Skeletal muscle satellite cell (primary cell): ENCODE results near the gene GAMT.

ENCODE experiments used
- H3K27me3 ChIP-seq: 2 replicates; pipeline ENCODE4 v1.7.0; 2013; ENCODE audit warnings: low read length; ENCODE audit not compliant: control insufficient read depth, insufficient read depth
- H3K36me3 ChIP-seq: 2 replicates; pipeline ENCODE4 v1.7.0; 2013; ENCODE audit warnings: mild to moderate bottlenecking, control low read depth, low read length; ENCODE audit not compliant: insufficient read depth
- H3K4me1 ChIP-seq: 2 replicates; pipeline ENCODE4 v1.7.0; 2013; ENCODE audit warnings: low read length; ENCODE audit not compliant: control insufficient read depth, insufficient read depth
- H3K4me2 ChIP-seq: 2 replicates; pipeline ENCODE4 v1.7.0; 2013; ENCODE audit warnings: mild to moderate bottlenecking, low read length
- H3K4me3 ChIP-seq: 2 replicates; pipeline ENCODE4 v1.7.0; 2013; ENCODE audit warnings: low read length
- H3K9ac ChIP-seq: 2 replicates; pipeline ENCODE4 v1.7.0; 2013; ENCODE audit warnings: mild to moderate bottlenecking, low read depth, low read length, moderate library complexity
- H3K9me3 ChIP-seq: replicated peaks from 2 replicates; pipeline ENCODE4 v1.7.0; 2013; ENCODE audit warnings: mild to moderate bottlenecking, control low read depth, low read length

The GAMT gene

DNA sequence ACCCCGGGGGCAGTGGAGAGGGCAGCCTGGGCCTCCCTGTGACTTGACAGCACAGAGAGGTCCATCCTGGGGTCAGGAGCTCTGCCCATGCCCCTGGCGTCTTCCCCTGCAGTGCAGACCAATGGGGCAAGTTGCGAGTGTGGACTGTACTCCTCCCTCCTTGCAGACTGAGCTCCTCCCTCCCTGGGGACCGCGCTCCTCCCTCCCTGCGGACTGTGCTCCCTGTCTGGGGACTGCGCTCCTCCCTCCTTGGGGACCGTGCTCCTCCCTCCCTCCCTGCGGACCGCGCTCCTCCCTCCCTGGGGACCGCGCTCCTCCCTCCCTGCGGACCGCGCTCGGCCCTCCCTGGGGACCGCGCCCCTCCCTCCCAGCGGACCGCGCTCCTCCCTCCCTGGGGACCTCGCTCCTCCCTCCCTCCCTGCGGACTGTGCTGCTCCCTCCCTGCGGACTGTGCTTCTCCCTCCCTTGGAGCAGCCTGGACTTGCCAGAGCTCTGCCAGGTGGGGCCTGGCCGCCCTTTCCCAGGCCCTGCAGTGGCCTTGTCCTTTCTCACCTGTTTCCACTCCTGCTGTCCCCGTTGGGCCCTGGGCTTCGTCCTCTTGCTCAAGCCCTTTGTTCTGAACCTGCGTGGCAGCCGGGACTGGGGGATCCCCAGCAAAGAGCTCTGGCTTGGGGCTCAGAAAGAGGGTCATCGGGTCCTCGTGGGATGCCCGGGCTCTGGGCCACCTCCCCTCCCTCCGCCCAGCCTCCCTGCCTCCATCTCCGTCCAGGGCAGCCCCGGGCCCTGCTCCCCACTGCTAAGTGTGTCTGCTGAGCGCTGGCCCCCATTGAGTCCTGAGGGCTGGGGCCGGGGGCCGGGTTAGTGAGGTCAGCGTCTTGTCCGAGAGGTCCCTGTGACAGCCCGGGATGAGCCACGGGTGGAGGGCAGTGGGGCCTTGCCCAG, 6.8 kb downstream of the GAMT start:
- peaks cover 24% of the 10 kb centered on the region for H3K36me3 ChIP-seq
- no peaks in the 10 kb centered on the region for H3K4me1 ChIP-seq
- H3K9me3 ChIP-seq, result no peaks in the 10 kb centered on the region
- no peaks in the 10 kb centered on the region for H3K27me3 ChIP-seq
- H3K4me2 ChIP-seq, result no peak overlapping the region
- H3K4me3 ChIP-seq, result no peak overlapping the region
- H3K9ac ChIP-seq, result no peak overlapping the region

DNA sequence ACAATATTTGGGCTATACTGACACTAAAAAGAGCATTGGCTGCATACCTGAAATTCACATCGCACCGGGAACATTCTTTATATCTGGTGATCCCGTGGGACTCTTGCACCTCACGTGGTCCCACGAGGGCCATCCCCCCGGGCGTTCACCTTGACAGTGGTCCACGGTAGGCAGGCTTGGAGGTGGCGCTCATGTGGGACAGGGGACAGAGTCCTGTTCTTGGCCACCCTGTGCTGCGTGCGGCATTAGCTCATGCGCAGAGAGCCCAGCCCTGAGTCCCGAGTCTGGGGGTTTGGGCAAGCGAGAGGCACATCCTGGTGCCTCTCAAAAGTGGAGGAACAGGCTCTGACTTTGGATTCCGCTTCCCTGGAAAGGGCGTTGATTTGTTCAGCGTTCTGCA, 7.5 kb downstream of the GAMT start:
- no peak overlapping the region for H3K4me2 ChIP-seq
- H3K4me1 ChIP-seq, result no peaks in the 10 kb centered on the region
- H3K27me3 ChIP-seq, result no peaks in the 10 kb centered on the region
- H3K9ac ChIP-seq, result no peak overlapping the region
- no peaks in the 10 kb centered on the region for H3K9me3 ChIP-seq
- peaks cover 31% of the 10 kb centered on the region for H3K36me3 ChIP-seq
- H3K4me3 ChIP-seq, result no peak overlapping the region

DNA sequence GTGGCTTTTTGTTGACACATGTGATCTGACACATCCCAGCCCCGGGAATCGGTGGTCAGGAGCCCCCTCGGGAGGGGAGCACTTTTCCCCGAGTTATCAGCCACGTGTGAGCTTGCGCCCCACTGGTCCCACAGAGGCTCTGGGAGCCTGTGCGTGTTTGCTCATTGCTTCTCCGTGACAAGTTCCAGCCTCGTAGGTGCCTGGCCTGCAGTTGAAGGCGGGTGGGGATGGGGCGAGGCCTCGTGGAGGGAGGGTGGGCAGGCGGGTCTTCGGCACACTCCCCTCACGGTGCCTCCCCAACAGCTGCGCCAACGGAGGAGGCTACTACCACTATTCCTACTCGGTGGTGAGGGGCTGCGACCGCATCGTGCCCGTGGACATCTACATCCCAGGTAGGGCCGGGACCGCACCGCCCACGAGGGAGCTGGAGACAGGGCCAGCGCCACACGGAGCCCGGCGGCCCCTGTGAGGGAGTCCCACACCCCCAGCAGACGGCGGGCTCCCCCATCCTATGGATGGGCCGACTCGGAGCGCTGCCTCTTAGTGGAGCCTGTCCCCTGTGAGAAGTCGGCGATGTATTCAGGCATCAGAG, 8.3 kb downstream of the GAMT start:
- H3K4me3 ChIP-seq, result no peak overlapping the region
- peaks cover 37% of the 10 kb centered on the region for H3K36me3 ChIP-seq
- H3K9me3 ChIP-seq, result no peaks in the 10 kb centered on the region

DNA sequence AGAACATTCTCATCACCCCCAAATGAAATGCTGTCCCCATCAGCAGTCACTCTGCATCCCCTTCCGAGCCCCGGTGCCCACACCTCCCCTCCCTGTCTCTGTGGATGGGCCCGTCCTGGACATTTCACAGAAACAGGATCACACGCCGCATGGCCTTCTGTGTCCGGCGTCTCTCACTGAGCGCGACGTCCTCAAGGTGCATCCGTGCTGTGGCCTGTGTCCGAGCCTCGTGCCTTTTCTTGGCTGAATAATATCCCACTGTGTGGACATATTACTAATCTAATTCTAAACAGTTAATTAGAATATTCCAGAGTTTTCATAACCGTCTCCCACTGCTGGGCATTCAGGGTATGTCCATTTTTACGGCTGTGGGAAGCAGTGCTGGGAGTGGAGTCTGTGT, 8.9 kb downstream of the GAMT start:
- H3K4me3 ChIP-seq, result no peak overlapping the region

More for the DNA sequence above, 8.3 kb downstream of the GAMT start:
- H3K4me1 ChIP-seq, result no peaks in the 10 kb centered on the region
- H3K4me2 ChIP-seq, result no peak overlapping the region
- no peaks in the 10 kb centered on the region for H3K27me3 ChIP-seq
- H3K9ac ChIP-seq, result no peak overlapping the region

DNA sequence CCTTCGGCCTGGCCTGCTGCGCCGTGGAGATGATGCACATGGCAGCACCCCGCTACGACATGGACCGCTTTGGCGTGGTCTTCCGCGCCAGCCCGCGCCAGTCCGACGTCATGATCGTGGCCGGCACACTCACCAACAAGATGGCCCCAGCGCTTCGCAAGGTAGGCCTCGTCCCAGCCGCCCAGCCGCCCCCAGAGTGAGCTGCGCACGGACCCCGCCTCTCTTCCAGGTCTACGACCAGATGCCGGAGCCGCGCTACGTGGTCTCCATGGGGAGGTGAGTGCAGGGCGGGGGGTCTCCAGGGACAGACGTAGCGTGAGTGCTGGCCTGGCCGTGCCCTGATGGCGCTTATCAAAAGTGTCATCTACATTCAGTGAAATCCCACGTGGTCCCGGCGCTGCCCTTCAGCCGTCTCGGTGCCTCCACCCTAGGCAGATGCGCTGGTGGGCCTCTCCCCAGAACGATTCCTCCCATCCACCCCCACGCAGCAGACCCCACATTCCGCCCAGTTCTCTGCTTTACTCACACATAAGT, 10.4 kb downstream of the GAMT start:
- no peak overlapping the region for H3K9ac ChIP-seq
- H3K36me3 ChIP-seq, result peaks cover 37% of the 10 kb centered on the region
- H3K4me1 ChIP-seq, result no peaks in the 10 kb centered on the region
- no peak overlapping the region for H3K4me2 ChIP-seq
- no peaks in the 10 kb centered on the region for H3K27me3 ChIP-seq
- no peaks in the 10 kb centered on the region for H3K9me3 ChIP-seq
- H3K4me3 ChIP-seq, result no peak overlapping the region

More for the DNA sequence above, 8.9 kb downstream of the GAMT start:
- Histone ChIP-seq H3K9ac (no peak overlapping the region), H3K9me3 (no peaks in the 10 kb centered on the region), H3K27me3 (no peaks in the 10 kb centered on the region), H3K36me3 (peaks cover 37% of the 10 kb centered on the region), H3K4me2 (no peak overlapping the region), H3K4me1 (no peaks in the 10 kb centered on the region)

DNA sequence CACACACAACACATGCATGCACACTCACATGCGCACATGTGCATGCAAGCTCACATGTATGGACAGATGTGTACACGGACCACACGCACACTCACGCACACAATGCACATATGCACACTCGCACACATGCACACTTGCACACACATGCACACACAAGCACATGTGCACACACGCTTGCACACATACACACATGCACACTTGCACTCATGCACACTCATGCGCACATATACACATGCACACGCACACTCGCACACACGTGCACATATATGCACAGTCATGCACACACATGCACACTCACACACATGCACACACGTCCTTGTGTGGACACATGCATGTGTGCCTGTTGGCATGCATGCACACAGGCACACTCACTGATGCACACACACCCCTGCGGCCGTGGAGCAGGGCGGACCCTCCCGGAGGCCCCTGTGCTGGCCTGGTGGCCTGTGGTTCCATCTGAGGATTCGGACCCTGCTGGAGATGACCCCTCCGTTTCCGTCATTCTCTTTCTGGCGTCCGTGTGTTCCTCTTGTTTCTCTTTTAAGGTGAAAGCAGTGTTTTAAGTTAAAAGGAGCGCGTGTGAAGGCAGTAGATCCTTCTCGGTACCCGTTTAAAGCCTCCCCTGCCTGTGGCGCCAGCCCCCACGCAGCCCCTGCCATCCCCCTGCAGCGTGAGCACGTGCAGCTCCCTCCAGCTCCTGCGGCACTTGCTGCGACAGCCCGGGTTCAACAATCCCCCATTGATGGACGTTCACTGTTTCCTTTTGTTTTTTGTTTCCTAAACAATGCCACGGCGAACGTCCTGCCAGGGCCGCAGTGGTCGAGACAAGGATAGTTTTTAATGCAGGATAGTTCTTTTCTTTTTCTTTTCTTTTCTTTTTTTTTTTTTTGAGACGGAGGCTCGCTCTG, 12.1 kb downstream of the GAMT start:
- peaks cover 5% of the 10 kb centered on the region for H3K4me1 ChIP-seq
- no peak overlapping the region for H3K4me2 ChIP-seq
- no peak overlapping the region for H3K9ac ChIP-seq
- H3K36me3 ChIP-seq, result peaks cover 37% of the 10 kb centered on the region
- H3K4me3 ChIP-seq, result no peak overlapping the region
- H3K9me3 ChIP-seq, result no peaks in the 10 kb centered on the region
- no peaks in the 10 kb centered on the region for H3K27me3 ChIP-seq

DNA sequence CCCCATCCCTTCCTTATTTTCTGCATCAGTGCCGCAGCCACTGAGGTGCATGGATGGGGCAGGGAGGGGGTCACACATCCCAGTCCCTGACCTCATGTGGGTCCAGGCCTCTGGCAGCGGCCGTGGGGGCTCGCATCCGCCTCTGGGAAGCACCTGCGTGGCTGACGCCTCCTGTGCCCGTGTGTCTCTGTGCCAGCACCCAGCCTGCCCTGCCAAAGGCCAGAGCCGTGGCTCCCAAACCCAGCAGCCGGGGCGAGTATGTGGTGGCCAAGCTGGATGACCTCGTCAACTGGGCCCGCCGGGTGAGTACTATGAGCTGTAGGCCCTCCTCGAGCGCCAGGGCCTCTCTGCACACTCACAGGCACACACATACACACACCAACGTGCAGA, 12.7 kb downstream of the GAMT start:
- peaks cover 5% of the 10 kb centered on the region for H3K4me1 ChIP-seq
- H3K9ac ChIP-seq, result no peak overlapping the region
- H3K36me3 ChIP-seq, result peaks cover 33% of the 10 kb centered on the region
- H3K4me3 ChIP-seq, result no peak overlapping the region
- H3K4me2 ChIP-seq, result no peak overlapping the region
- no peaks in the 10 kb centered on the region for H3K9me3 ChIP-seq
- H3K27me3 ChIP-seq, result no peaks in the 10 kb centered on the region

DNA sequence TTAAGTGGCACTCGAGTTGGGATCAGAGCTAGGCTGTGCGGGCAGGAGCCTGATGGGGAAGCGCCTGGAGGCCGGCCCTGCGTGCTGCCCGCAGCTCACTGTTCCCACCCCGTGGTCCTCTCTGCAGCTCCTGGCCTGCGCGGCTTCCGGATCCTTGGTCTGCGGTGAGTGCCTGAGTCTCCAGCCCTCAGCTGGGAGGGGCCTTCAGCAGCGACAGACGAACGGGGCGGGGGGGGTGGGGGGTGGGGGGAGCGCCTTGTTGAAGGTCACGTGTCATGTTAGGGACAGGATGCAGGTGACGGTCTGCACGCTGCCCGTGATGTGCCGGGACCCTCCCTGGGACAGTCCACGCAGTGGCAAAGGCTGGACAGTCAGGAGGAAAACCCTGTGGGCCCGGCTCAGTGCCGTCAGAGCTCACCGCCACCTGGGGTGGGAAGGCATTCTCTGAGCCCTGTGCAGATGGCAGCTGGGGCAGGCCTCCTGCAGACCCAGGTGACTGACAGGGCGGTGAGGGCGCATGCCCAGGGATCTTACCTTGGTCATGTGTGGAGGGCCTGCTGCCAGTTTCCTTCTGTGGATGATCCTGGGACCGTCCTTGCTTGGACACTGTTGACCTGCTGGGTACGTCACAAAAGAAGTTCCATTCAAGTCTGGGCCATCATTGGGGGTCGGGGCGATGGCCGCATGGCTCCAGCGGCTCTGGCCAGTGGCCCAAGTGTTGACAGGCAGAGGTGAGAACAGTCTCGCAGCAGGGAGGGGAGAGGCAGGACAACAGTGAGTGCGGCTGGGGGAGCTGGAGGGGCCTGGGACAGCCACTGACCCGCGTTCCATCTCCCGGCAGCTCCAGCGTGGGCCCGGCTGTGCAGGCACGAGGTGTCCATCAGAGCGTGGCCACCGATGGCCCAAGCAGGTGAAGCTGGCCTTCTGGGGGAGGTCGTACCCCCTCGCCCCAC, 13.4 kb downstream of the GAMT start:
- Histone ChIP-seq H3K4me1 (peaks cover 5% of the 10 kb centered on the region), H3K4me2 (no peak overlapping the region), H3K36me3 (peaks cover 28% of the 10 kb centered on the region), H3K4me3 (no peak overlapping the region), H3K9me3 (no peaks in the 10 kb centered on the region), H3K9ac (no peak overlapping the region), H3K27me3 (no peaks in the 10 kb centered on the region)

DNA sequence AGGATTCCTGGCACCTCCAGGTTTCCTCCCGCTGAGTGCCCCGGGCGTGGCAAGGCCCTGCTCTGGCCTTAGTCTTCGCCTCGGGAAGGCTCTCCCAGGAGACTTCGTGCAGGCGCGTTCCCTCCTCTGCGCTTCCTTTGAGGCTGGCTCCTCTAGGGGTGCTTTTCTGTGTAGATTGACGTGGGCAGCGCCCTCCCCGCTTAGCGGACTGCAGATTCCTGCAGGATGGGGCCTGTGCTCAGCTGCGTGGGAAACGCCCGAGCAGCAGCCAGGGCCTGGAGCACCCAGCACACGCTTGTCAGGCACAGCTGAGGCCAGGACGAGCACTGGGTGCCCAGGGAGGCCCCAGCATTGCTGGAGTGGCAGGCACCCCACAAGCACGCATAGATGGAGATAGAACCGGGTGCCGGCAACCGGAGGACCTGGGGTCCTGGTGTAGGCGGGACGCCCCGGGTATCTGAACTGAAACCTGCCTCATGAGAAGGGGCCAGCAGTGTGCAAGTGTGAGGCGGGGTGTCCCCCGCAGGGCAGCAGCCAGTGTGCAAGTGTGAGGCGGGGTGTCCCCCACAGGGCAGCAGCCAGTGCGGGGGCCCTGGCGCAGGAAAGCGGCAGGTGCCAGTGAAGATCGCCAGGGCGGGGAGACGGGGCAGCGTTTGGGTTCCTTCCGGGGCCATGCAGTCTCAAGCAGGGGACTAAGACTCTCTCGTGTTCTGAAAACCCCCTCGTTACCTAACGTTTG, 14.2 kb downstream of the GAMT start:
- H3K9me3 ChIP-seq, result no peaks in the 10 kb centered on the region
- H3K9ac ChIP-seq, result no peak overlapping the region
- peaks cover 5% of the 10 kb centered on the region for H3K4me1 ChIP-seq
- no peak overlapping the region for H3K4me2 ChIP-seq
- H3K4me3 ChIP-seq, result no peak overlapping the region
- H3K36me3 ChIP-seq, result peaks cover 26% of the 10 kb centered on the region
- H3K27me3 ChIP-seq, result no peaks in the 10 kb centered on the region

DNA sequence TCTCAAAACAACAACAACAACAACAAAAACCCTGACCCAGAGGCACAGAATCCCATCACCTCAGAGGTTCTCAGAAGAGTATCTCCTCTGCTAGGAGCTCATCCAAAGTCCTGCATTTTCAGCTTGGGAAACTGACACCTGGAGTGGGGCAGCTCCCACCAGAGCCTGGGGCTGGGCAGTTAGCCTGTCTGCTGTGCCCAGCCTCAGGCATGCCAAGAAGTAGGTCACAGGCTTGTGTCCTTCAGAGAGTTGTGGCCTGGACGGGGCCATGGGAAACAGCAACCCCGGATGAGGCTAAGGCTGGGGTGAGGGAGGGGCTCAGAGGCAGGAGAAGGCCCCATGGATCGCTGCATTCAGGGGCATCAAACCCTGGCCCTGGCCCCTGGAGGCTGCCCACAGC, 15.5 kb downstream of the GAMT start:
- Histone ChIP-seq H3K4me1 (peaks cover 12% of the 10 kb centered on the region), H3K27me3 (no peaks in the 10 kb centered on the region), H3K9me3 (no peaks in the 10 kb centered on the region), H3K4me3 (no peak overlapping the region), H3K9ac (no peak overlapping the region), H3K36me3 (peaks cover 22% of the 10 kb centered on the region), H3K4me2 (no peak overlapping the region)
